ENCODE measurements around the gene RDM1. TPM values are rescaled to one million over a fixed set of nuclear protein-coding genes. Genes with fewer than 3 reads are reported as not detected.

RDM1 gene
- total and polyA plus RNA-seq, 2 experiments from 2014 or later, result 3.9 to 8.8 TPM

GRCh38 chr17:35900708-35901480, 29.7 kb downstream of the RDM1 start (continued):
- TF ChIP-seq EZH2 (IDR thresholded peaks at IDR 0.05; ENCODE audit: low read depth, unreplicated experiment), result no peak
- TF ChIP-seq STAT1 (IDR thresholded peaks at IDR 0.05; ENCODE audit: unreplicated experiment), result no peak
- TF ChIP-seq ZNF114 (CRISPR knock-in tag; IDR thresholded peaks at IDR 0.05), result no peak
- no peak for TF ChIP-seq REST (IDR thresholded peaks at IDR 0.05; ENCODE audit: unreplicated experiment)
- no peak for TF ChIP-seq NANOG (IDR thresholded peaks at IDR 0.05; ENCODE audit: borderline replicate concordance)
- no peak for TF ChIP-seq CREB1 (CRISPR knock-in tag; IDR thresholded peaks at IDR 0.05; ENCODE audit: low read depth)
- no peak for TF ChIP-seq EZH2phosphoT487 (IDR thresholded peaks at IDR 0.05; ENCODE audit: unreplicated experiment)
- no peak for TF ChIP-seq CTCF (conservative IDR thresholded peaks at IDR 0.05; ENCODE audit: low read depth in 2 of 2)

GRCh38 chr17:35900280-35900679, 30.3 kb downstream of the RDM1 start:
- no peaks in the 10 kb centered on the region; the same call in 1 of the 2 replicates for H3K36me3 ChIP-seq (ENCODE audit: insufficient read depth)
- H3K4me3 ChIP-seq, result no peak overlapping the region
- H3F3A ChIP-seq (replicated peaks; ENCODE audit: low read depth), result no peaks in the 10 kb centered on the region
- H4K20me1 ChIP-seq (replicated peaks; ENCODE audit: insufficient read depth), result no peaks in the 10 kb centered on the region
- H3K9me2 ChIP-seq (ENCODE audit: insufficient read depth), result no peaks in the 10 kb centered on the region
- Mint-ChIP-seq H3K4me3 (no peak overlapping the region), H3K36me3 (ENCODE audit: low read depth) (no peaks in the 10 kb centered on the region), H3K4me1 (no peaks in the 10 kb centered on the region), H3K27ac (no peak overlapping the region), H3K27me3 (ENCODE audit: insufficient read depth, low read depth, poor library complexity) (peaks cover 3% of the 10 kb centered on the region), H3K9me3 (no peaks in the 10 kb centered on the region; the same call in 2 of the 3 replicates)
- no peak for ATAC-seq
- H2AFZ ChIP-seq, result no peak overlapping the region
- no peak for DNase-seq (ENCODE audit: low spot score)
- H3K4me2 ChIP-seq, result no peak overlapping the region
- H3K27ac ChIP-seq (ENCODE audit: low read depth), result no peak overlapping the region
- no peaks in the 10 kb centered on the region for H3K4me1 ChIP-seq (ENCODE audit: insufficient read depth)
- H3K27me3 ChIP-seq (ENCODE audit: insufficient read depth), result no peaks in the 10 kb centered on the region
- H3K79me2 ChIP-seq (replicated peaks; ENCODE audit: insufficient read depth), result no peaks in the 10 kb centered on the region
- TF ChIP-seq CREB1 (CRISPR knock-in tag; IDR thresholded peaks at IDR 0.05; ENCODE audit: low read depth) (no peak), JUNB (IDR thresholded peaks at IDR 0.05; ENCODE audit: unreplicated experiment) (no peak), ZNF114 (CRISPR knock-in tag; IDR thresholded peaks at IDR 0.05) (no peak), ZNF462 (CRISPR knock-in tag; IDR thresholded peaks at IDR 0.05) (no peak), ZNF331 (CRISPR knock-in tag; IDR thresholded peaks at IDR 0.05; ENCODE audit: low read depth) (no peak), ETS1 (IDR thresholded peaks at IDR 0.05) (no peak), EZH2phosphoT487 (IDR thresholded peaks at IDR 0.05; ENCODE audit: unreplicated experiment) (no peak)
